Keratinocyte (primary cell): ENCODE data around the gene PRSS53. TPM values are rescaled to one million over a fixed set of nuclear protein-coding genes. Genes with fewer than 3 reads are reported as not detected.

Source experiments
- DNase-seq: peaks from one replicate; pipeline ENCODE4 v3.0.0-alpha.2; 2011; ENCODE audit warnings: low read depth, missing footprints, low spot score
- FAIRE-seq: peaks from 2 replicates; lab custom pipeline; 2011; peaks lifted over from hg19 to GRCh38; lab: Jason Lieb, UNC
- H2AFZ ChIP-seq: 2 replicates; pipeline ENCODE4 v1.6.0; 2012; ENCODE audit warnings: low read length, control low read depth, inconsistent platforms; ENCODE audit not compliant: control insufficient read depth
- H3K27ac ChIP-seq: 2 replicates; pipeline ENCODE4 v1.5.1; 2011; ENCODE audit warnings: low read length; ENCODE audit not compliant: control insufficient read depth, insufficient read depth
- H3K27me3 ChIP-seq: 3 replicates; pipeline ENCODE4 v1.6.0; 2011; ENCODE audit warnings: low read length; ENCODE audit not compliant: control insufficient read depth, insufficient read depth; ENCODE audit errors: extremely low read depth
- H3K36me3 ChIP-seq, 2 experiments: 2 replicates in 1 of 2; 3 replicates in 1 of 2; pipeline ENCODE4 v1.5.1; 2011; ENCODE audit warnings: low read length in 2 of 2, mild to moderate bottlenecking in 1 of 2; ENCODE audit not compliant: control insufficient read depth in 2 of 2, insufficient read depth in 2 of 2; ENCODE audit errors: extremely low read depth in 1 of 2
- H3K4me1 ChIP-seq: 3 replicates; pipeline ENCODE4 v1.5.1; 2011; ENCODE audit warnings: low read length; ENCODE audit not compliant: control insufficient read depth, insufficient read depth; ENCODE audit errors: extremely low read depth
- H3K4me2 ChIP-seq: 3 replicates; pipeline ENCODE4 v1.6.0; 2011; ENCODE audit warnings: low read depth, low read length; ENCODE audit not compliant: control insufficient read depth, insufficient read depth; ENCODE audit errors: extremely low read depth
- H3K4me3 ChIP-seq, 3 experiments: fragments of 200-600 bp in 1 of 3; sonication (generic) in 1 of 3; 2 replicates in 2 of 3; 3 replicates in 1 of 3; pipeline ENCODE4 v1.5.1; 2011 to 2016; ENCODE audit warnings: low read length in 3 of 3, mild to moderate bottlenecking in 3 of 3, control low read depth in 2 of 3, inconsistent platforms in 1 of 3, low read depth in 1 of 3, mixed read lengths in 1 of 3, mixed run types in 1 of 3, moderate library complexity in 1 of 3; ENCODE audit not compliant: control insufficient read depth in 2 of 3, insufficient read depth in 2 of 3; ENCODE audit errors: extremely low read depth in 1 of 3
- H3K79me2 ChIP-seq: 2 replicates; pipeline ENCODE4 v1.6.0; 2012; ENCODE audit warnings: low read length; ENCODE audit not compliant: control insufficient read depth, insufficient read depth
- H3K9ac ChIP-seq: 3 replicates; pipeline ENCODE4 v1.6.0; 2011; ENCODE audit warnings: low read length; ENCODE audit not compliant: control insufficient read depth, insufficient read depth; ENCODE audit errors: extremely low read depth
- H3K9me1 ChIP-seq: 3 replicates; pipeline ENCODE4 v1.6.0; 2011; ENCODE audit warnings: low read length; ENCODE audit not compliant: control insufficient read depth, insufficient read depth; ENCODE audit errors: extremely low read depth
- H3K9me3 ChIP-seq: 2 replicates; pipeline ENCODE4 v1.5.1; 2012; ENCODE audit warnings: low read depth, low read length; ENCODE audit not compliant: control insufficient read depth
- H4K20me1 ChIP-seq: 3 replicates; pipeline ENCODE4 v1.6.0; 2011; ENCODE audit warnings: low read length; ENCODE audit not compliant: control insufficient read depth, insufficient read depth; ENCODE audit errors: extremely low read depth
- CTCF ChIP-seq, 3 experiments: IDR thresholded peaks in 1 of 3; conservative IDR thresholded peaks in 1 of 3; optimal IDR thresholded peaks in 1 of 3; 2 replicates in 2 of 3; 3 replicates in 1 of 3; pipeline versions ENCODE3 to v1.5.1; 2011; ENCODE audit warnings: low read length in 3 of 3, mild to moderate bottlenecking in 3 of 3, moderate library complexity in 2 of 3, control low read depth in 1 of 3, inconsistent platforms in 1 of 3; ENCODE audit not compliant: insufficient read depth in 2 of 3; ENCODE audit errors: extremely low read depth in 1 of 3
- EZH2 ChIP-seq: IDR thresholded peaks from one replicate; pipeline ENCODE4 v1.6.1; 2012; ENCODE audit warnings: inconsistent platforms, mild to moderate bottlenecking, low read length, moderate library complexity
- dilution Hi-C: fragments of 300-500 bp; cut with MboI; formaldehyde crosslinking; loops from one replicate; pipeline ENCODE4 v1.7.0; 2020; ENCODE audit warnings: low sequenced_read_pairs; ENCODE audit not compliant: extremely low pct_ligation_motif_present
- polyA plus RNA-seq, 5 experiments: library from polyadenylated mRNA; depleted of rRNA in 3 of 5; stranded (reverse) in 3 of 5; stranded (forward) in 1 of 5; unstranded in 1 of 5; fragments of >200 nt; gene quantifications; 1 replicate in 1 of 5; 2 replicates in 3 of 5; 3 replicates in 1 of 5; pipeline versions ENCODE4 v1.2.1 to v1.2.3, GENCODE V29; 2011 to 2012; ENCODE audit warnings: missing spikeins in 2 of 5, low read depth in 1 of 5, low replicate concordance in 1 of 5

The PRSS53 gene
- polyA plus RNA-seq, 1 donor (not counting 4 experiments of a cell fraction or from before 2014, with no cell fraction given): 0.50 TPM

GRCh38 chr16:31036691-31037090 is 52.1 kb downstream of the PRSS53 start:
- H4K20me1 ChIP-seq: peaks cover 2% of the 10 kb centered on the region
- dilution Hi-C loops: no loop called here
- no peak overlapping the region for H3K4me2 ChIP-seq
- TF ChIP-seq EZH2 (no peak), CTCF (optimal IDR thresholded peaks at IDR 0.05 in 1 of 3, IDR thresholded peaks at IDR 0.05 in 1 of 3, conservative IDR thresholded peaks at IDR 0.05 in 1 of 3; ENCODE audit: extremely low read depth in 1 of 3, insufficient read depth in 2 of 3, low read length in 3 of 3) (no peak)
- no peak overlapping the region for H3K9ac ChIP-seq
- H2AFZ ChIP-seq: no peak overlapping the region
- H3K27ac ChIP-seq: no peak overlapping the region
- peaks cover 13% of the 10 kb centered on the region for H3K79me2 ChIP-seq
- no peaks in the 10 kb centered on the region for H3K9me1 ChIP-seq
- no peak for FAIRE-seq
- no peak overlapping the region for H3K4me3 ChIP-seq
- H3K36me3 ChIP-seq: peaks cover 14 to 33% of the 10 kb centered on the region in 2 experiments
- H3K27me3 ChIP-seq: no peaks in the 10 kb centered on the region
- H3K9me3 ChIP-seq: no peaks in the 10 kb centered on the region
- DNase-seq: no peak
- H3K4me1 ChIP-seq: peaks cover 10% of the 10 kb centered on the region

GRCh38 chr16:31033709-31034492 is 54.8 kb downstream of the PRSS53 start:
- Histone ChIP-seq H3K4me1 (peaks cover 10% of the 10 kb centered on the region), H4K20me1 (peaks cover 2% of the 10 kb centered on the region), H3K27me3 (no peaks in the 10 kb centered on the region), H3K36me3 (peaks cover 14 to 19% of the 10 kb centered on the region in 2 experiments), H3K9me3 (no peaks in the 10 kb centered on the region), H3K9ac (peak overlapping the region; percentile 92), H2AFZ (peak overlapping the region; percentile 82), H3K79me2 (peaks cover 13% of the 10 kb centered on the region), H3K9me1 (no peaks in the 10 kb centered on the region), H3K27ac (peak overlapping the region; percentile 89), H3K4me3 (peak overlapping the region; percentile 98 to 99 (median 98)), H3K4me2 (peak overlapping the region; percentile 84)
- FAIRE-seq (no peak), DNase-seq (no peak)
- no peak for TF ChIP-seq CTCF (optimal IDR thresholded peaks at IDR 0.05 in 1 of 3, IDR thresholded peaks at IDR 0.05 in 1 of 3, conservative IDR thresholded peaks at IDR 0.05 in 1 of 3; ENCODE audit: extremely low read depth in 1 of 3, insufficient read depth in 2 of 3, low read length in 3 of 3)
- TF ChIP-seq EZH2: no peak
- dilution Hi-C loops: no loop called here

Other genes starting within 250 kb of the PRSS53 start
- gene BCL7C, start 194.9 kb downstream of the PRSS53 start, polyA plus RNA-seq: 18.5 to 22.4 TPM (median 19.2 TPM) in 3 replicates
- 2.1 to 3.2 TPM (median 2.6 TPM) in 3 replicates for gene CTF1, start 192.3 kb downstream of the PRSS53 start, polyA plus RNA-seq
- 9.6 to 15.0 TPM (median 10.2 TPM) in 3 replicates for gene FBXL19, start 165.4 kb downstream of the PRSS53 start, polyA plus RNA-seq
- 8.1 to 12.7 TPM (median 10.8 TPM) in 3 replicates for gene ORAI3, start 139.9 kb downstream of the PRSS53 start, polyA plus RNA-seq
- gene SETD1A, start 131.2 kb downstream of the PRSS53 start, polyA plus RNA-seq: 0.94 to 3.7 TPM (median 1.1 TPM) in 3 replicates
- 2.0 to 3.5 TPM (median 2.4 TPM) in 3 replicates for gene HSD3B7, start 103.7 kb downstream of the PRSS53 start, polyA plus RNA-seq
- gene STX1B, start 78.3 kb downstream of the PRSS53 start, polyA plus RNA-seq: 0.34 to 0.55 TPM (median 0.50 TPM) in 3 replicates
- 43.6 to 51.1 TPM (median 48.3 TPM) in 3 replicates for gene STX4, start 55.4 kb downstream of the PRSS53 start, polyA plus RNA-seq
- gene ZNF668, start 14.7 kb downstream of the PRSS53 start, polyA plus RNA-seq: 5.5 to 9.4 TPM (median 8.3 TPM) in 3 replicates
- 2.5 to 4.3 TPM (median 2.7 TPM) in 3 replicates for gene ZNF646, start 14.5 kb downstream of the PRSS53 start, polyA plus RNA-seq
- gene VKORC1, start 5.9 kb upstream of the PRSS53 start, polyA plus RNA-seq: 73.6 to 118 TPM (median 96.1 TPM) in 3 replicates
- gene BCKDK, start 19.4 kb upstream of the PRSS53 start, polyA plus RNA-seq: 17.2 to 35.7 TPM (median 19.9 TPM) in 3 replicates
- gene KAT8, start 28.7 kb upstream of the PRSS53 start, polyA plus RNA-seq: 25.9 to 26.4 TPM (median 26.1 TPM) in 3 replicates
- 31.2 to 65.3 TPM (median 46.4 TPM) in 3 replicates for gene PRSS8, start 46.8 kb upstream of the PRSS53 start, polyA plus RNA-seq
- 0.08 to 0.95 TPM (median 0.43 TPM) in 3 replicates for gene PRSS36, start 61.1 kb upstream of the PRSS53 start, polyA plus RNA-seq
- 88.0 to 210 TPM (median 199 TPM) in 3 replicates for gene FUS, start 91.2 kb upstream of the PRSS53 start, polyA plus RNA-seq
- 46.4 to 84.9 TPM (median 58.1 TPM) in 3 replicates for gene PYCARD, start 113.8 kb upstream of the PRSS53 start, polyA plus RNA-seq
- under 0.01 TPM in 1 of 3 replicates, not detected in the others for gene TRIM72, start 125.2 kb upstream of the PRSS53 start, polyA plus RNA-seq
- gene PYDC1, start 128.2 kb upstream of the PRSS53 start, polyA plus RNA-seq: not detected in 3 replicates
- 0.11 to 0.30 TPM (median 0.13 TPM) in 3 replicates for gene ITGAM, start 171.0 kb upstream of the PRSS53 start, polyA plus RNA-seq